HG02642 (cell line): ENCODE measurements around the gene RGN.
"Not testable (repeated sequence)": the region's sequence is repeated elsewhere in the genome, so short reads cannot be mapped to it uniquely, and the experiment has no call there.

Experiments used
- ATAC-seq: cut with Tn5 transposase; IDR thresholded peaks from one replicate; pipeline ENCODE4 v1.9.1; 2021; ENCODE audit warnings: mild to moderate bottlenecking; ENCODE audit not compliant: unreplicated experiment, poor library complexity

The RGN gene

DNA sequence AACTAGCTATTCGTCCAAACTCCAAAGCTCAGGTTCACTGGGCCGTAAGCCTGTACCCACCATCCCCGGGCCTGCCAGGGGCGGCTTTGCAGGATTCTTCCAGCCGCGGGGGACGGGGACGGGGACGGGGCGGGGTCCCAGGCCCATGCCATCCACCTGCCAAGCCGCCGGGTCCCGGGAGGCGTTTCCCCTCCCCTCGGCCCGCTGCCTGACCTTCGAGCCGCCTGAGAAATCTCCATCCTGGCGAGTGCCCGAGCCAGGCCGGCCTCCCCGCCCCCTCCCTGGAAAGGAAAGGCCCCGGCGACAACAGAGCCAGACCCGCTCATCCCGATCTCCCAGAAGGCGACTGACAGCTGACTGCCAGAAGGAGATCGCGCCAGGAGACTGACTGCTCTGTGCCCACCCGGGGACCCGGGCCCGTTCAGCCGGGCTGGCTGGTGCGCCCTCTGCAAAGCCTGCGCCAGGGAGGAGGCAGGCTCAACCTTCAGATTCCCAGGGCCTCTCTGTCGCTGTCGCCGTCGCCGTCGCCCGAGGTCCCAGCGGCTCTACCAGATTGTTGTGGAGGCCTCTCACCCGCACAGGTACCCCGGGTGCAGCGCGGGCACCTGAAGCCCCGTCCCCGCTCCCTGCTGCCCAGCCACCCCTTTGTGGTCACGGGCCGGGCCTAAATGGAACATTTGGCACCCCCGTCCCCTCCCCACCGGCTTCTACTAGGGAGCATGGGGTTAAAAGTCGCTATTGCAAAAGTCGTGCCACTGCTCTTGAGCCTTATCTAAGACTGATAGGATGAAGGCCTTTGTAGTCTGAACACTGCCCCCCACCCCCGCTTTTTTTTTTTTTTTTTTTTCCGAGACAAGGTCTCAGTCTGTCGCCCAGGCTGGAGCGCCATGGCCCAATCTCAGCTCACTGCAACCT, at the start of gene RGN:
Gene RGN (plus strand): TSS at position 315 of the 915 bp plus-strand sequence. CDS start 2,702 bp downstream, outside the sequence.
- ATAC-seq: no peak

DNA sequence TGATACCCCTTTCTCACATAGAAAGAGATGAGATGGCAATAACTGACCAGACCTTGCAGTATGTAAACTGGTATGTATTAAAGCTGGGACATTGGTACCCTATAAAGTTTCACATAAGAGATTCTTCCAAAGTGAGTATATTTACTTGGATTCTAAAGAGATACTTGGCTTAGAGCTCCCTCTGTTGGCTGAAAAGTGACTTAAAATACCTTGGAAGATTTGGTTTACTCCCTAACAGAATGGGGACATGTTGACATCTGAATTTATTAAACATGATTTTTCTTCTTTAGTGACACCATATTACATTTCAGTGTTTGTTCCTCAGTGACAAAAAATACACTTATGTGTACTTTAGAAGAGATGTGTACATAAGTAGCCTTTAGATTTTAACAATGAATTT, 47.9 kb upstream of the RGN start:
- no peak for ATAC-seq

DNA sequence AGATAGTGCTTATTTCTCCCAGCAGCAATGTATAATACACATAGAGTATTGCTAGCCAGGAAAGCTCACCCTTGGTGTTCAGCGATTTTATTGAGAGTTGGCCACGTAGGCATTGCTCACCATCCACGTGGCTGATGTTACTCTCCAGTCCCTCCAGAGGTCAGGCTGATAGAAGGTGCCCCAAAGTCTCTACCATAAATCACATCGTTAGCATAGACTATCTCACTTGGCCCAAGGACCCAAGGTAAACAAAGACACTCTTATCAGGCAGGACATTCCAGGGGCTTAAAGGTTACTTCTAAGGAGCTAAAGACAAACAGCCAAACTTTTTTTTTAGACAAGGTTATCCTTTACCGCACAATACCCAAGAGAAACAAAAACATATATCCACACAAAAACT, 30.3 kb upstream of the RGN start:
- ATAC-seq: no peak

DNA sequence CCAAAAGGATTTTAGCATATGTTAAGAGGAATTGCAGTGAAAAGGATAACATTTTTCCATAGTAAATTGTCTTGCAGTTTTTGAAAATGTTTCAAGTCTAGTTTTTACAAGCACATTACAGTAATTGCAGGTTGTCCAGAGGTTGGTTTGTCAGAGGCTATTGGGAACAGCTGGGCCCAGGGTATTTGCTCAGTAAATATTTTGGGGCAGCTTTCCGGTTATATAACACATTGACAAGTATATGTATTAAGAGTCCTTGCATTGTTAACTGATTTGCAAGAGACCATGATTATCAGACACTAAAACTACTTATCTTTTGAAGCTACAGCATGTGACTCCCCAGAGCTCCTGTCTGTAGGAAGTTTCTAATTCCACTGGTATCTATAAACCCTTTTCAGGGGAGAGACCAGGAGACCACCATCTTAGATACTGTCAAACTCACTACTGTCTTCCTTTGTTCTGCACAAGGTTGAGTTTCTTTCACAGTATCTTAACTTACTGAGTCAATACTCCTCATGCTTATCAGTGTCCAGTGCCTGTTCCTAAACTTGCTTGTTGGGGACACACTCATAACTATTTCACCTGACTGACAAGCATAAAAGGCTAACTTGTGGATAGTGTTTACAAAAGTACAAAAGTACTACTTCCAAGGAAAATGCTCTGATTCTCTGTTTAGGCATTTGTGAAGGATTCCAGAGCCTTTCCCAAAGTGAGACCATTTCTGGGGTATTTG, 18.9 kb upstream of the RGN start:
- no peak for ATAC-seq

DNA sequence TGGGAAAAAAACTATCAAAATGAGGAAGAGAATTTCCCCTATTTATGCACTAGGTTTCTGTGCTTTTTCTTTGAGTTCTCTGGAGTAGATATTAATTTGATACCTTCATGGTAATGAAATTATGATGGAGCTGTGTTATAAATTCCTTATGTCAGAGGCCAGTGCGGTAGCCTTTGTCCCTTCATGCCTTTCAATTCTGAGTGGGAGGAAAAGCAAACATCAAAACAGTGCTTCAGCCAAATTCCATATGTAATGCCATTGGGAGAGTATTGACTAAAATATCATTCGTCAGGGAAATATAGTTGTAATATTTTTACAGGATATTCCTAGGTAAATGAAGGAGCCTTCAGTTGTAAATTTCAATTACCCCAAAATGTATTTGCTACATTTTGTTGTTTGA, 17.5 kb upstream of the RGN start:
- no peak for ATAC-seq

DNA sequence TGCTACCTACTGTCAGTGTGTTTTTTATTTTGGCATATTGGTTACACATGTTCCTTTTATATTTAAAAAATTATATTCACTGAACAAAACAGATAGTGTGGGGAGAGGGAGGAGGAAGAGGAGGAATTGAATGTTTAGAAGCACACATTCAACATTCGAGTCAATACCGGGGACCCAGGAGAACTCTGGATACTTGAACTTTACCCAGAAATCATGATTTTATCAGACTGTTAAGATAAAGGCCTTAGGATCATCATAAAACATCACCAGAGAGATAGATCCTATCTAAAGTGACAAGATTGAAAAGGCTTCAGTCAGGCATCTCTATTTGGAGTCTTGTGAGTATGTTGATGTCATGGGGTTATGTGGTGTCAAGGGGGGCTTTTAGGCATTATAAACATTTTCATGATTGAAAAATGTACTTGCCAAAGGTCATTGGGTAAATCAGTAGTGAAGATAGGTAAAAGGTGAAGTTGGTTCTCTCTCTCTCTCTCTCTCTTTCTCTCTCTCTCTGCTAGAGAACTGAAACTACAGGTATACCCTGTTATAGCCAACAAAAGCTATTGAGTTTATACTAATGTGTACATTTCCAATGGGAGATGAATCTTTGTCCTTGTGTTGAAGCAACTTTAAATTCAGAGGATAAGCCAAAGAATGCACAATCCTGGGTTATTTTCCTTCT, 16.9 kb upstream of the RGN start:
- no peak for ATAC-seq

DNA sequence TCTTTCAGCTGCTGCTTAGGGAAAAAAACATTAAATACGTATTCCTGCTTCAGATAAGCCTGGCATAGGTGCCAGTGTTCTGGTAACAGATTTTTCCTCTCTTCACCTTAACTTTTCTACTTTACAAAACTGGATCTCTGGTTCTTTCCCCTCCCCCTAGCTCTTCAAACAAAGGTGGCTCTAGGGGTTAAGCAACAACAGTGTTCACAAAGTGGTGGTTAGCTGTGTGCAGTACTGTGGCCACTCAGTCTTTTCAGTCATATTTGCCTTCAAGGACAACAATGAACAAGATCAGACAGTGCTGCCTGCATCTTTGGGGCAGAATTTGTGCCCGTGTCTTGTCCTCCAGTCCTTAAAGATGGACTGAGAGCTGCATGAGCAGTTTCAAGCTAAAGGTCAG, 15.1 kb upstream of the RGN start:
- ATAC-seq: no peak

DNA sequence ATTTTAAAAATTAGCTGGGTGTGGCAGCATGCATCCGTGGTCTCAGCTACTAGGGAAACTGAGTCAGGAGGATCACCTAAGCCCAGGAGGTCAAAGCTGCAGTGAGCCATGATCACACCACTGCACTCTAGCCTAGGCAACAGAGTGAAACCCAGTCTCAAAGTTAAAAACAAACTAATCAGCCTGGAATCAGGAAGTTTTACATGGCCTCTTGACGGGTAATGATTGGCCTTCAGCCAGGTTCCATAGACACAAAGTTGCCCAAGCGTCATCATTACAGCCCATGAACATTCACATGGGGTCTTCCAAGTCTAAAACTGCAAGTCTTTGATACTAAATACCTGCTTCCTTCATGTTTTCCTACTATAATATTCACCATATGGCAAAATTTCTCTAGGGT, 10.0 kb upstream of the RGN start:
- no peak for ATAC-seq

DNA sequence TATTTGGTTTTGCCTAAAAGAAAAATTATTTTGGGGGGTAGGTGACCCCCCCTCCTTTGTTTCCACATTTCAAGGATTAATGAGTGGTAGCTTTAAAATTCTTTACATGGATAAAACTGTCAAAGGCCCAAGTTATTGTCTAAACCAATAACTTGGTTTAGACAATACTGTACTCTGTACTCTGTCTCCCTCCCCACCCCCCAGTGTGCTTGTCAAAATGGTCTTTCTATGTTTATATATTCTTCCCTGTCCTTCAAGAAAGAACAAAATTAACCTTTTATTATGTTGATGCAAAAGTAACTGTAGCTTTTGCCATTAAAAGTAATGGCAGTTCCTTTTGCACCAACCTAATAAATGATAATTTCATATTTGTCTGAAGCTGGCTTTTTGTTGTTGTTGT, 9.5 kb upstream of the RGN start:
- ATAC-seq: no peak

DNA sequence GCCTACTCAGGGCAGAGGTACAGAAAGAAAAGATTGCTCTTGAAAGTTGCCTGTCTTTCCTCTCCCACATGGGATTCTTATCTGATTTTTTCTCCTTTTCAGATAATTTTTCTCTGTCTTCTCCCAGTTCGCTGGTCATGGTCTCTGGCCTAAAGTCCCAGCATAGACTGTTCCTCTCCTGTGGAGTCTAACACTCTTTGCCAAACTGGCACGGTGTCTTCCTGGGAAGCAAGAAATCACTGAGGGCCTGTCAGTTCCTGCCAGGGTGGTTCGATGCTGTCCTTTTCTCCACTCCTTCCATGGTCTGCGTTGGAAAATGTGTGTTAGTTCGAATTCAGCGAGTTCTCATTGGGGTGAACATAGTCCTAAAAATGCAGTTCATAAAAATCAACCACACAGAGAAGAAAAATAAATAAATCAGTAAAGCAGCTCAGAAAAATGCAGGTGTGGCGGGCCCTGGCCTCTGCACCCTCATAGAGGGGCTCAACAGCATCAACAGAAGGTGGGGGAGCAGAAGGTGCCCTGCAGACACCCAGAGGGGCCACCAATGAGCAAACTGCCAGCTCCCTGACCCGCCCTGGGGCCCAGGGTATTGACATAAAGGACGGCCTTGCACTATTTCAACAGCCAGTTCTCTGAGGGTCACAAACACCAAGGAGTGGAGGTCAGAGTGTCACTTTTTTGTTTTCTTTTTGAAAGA, 2.1 kb downstream of the RGN start:
- no peak for ATAC-seq

DNA sequence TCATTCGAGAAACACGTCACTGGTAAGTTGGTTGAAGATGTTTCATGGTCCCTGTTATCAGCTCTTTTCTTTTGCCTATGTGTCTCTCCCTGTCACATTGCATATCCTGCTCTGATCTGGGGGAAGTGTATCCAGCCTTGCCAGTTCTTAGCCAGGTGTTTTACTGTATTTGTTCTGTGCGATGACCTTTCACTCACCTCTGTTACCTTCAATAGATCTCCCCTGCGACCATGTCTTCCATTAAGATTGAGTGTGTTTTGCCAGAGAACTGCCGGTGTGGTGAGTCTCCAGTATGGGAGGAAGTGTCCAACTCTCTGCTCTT, 2.6 kb downstream of the RGN start:
- ATAC-seq: no peak

DNA sequence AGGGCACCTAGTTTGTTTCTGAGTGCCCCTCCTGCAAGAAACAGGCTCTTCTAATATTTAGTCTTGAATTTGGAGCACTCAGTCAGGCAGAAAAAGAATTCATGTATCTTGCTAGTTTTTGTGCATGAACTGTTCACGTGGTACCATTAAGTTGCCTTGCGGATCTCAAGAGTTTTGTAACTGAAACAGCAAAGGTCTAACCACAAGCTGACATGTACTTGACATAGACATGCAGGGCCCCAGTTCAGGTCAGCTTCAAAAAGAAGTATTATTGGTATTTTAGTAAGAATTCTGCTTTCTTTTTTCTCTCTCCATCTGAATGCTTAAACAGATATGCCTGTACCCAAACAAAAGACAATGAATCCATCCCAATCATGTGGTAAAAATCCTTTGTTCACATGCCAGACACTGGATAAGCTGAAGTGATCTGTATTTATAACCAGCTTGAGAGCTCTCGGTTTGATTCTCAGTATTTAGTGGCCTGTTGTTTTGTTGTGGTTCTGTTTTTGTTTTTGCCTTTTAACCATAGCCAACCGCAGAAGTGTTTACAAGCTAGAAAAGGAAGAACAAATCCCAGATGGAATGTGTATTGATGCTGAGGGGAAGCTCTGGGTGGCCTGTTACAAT, 13.0 kb downstream of the RGN start:
- ATAC-seq: no peak

DNA sequence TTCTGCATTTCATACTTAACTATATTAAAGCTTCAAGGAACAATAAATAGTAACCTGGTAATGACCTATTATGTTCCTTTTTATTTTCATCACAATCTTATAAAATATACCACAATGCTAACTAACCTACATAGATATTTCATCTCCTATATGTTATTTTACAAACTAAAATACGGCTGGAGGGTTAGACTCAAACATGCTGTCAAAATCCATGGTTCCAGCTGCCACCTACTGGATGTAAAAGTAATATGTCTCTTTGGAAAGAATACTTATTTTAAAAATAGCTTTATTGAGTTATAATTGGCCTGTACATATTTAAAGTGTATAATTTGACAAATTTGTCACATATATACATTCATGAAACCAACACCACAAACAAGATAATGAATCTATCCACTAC, 15.0 kb downstream of the RGN start:
- no peak for ATAC-seq

DNA sequence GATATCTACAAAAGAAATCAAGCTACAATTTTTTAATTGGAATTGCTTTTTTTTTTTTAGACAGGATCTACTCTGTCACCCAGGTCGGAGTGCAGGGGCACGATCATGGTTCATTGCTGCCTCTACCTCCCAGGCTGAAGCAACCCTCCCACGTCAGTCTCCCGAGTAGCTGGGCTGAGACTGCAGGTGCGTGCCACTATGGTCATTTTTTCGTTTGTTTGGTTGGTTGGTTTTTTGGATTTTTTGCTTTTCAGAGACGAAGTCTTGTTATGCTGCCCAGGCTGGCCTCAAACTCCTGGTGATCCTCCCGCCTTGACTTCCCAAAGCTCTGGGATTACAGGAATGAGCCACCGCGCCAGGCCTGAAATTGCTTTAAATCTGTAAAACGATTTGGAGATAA, 15.6 kb downstream of the RGN start:
- no peak for ATAC-seq

DNA sequence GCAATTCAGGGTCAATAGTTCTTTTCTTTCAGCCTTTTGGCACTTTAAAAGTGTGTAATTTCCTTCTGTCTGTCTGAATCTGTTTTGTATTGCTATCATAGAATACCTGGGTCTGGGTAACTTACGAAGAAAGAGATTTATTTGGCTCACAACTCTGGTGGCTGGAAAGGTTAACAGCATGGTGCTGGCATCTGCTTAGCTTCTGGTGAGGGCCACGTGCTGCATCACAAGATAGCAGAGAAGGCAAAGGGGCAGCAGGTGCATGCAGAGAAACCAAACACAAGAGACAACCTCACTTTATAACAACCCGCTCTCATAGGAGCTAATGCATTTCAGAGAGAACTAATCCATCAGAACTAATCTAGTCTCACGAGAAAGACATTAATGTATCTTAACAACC, 18.8 kb downstream of the RGN start:
- ATAC-seq: no peak

DNA sequence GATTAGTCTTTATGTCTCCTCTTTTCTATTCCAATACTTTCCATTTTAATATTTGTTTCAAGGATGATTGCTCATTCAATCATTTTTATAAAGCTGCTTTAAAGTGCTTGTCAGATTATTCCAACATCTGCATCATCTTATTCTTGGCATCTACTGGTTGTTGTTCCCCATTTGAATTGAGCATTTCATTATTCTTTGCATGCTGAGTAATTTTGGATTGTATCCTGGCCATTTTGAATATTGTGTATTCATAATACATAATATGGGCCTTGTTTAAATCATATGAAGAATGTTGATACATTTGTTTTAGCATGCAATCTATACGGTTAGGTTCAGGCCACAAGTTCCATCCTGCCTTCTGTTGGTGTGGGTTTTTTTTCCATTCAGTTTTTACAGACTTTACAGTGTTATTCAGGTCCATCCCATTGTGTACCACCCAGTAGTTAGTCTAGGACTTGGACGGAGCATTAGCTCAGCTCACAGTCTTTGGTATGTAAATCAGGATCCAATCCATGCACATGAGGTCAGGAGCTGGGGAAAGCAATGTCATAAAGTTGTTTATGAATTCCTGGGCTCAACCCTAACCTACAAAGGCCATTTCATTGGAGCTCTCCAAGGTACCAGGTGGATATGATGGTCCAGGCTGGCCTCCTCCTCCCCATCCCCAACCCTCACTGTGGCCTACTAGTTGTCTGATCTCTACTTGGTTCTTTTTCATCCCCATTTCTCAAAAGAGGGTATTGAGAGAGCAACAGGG, 20.3 kb downstream of the RGN start:
- ATAC-seq: no peak

DNA sequence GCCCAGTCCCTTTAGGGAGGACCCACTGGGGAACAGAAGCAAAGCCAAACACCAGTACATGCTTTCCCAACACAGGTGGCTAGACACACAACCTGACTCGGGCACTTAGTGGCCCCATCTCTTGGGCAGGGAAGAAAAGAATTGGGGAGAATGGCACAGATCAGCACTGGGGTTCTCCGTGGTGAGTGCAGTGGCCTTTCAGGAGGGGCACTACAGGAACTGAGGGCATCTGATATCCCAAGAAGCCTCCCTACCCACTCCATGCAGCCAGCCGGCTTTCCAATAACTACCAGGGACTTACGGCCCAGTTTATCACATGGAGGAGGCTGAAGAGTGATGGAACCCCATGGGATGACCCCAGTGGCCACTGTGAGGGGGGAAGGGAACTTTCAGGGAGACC, 23.0 kb downstream of the RGN start:
- no peak for ATAC-seq

DNA sequence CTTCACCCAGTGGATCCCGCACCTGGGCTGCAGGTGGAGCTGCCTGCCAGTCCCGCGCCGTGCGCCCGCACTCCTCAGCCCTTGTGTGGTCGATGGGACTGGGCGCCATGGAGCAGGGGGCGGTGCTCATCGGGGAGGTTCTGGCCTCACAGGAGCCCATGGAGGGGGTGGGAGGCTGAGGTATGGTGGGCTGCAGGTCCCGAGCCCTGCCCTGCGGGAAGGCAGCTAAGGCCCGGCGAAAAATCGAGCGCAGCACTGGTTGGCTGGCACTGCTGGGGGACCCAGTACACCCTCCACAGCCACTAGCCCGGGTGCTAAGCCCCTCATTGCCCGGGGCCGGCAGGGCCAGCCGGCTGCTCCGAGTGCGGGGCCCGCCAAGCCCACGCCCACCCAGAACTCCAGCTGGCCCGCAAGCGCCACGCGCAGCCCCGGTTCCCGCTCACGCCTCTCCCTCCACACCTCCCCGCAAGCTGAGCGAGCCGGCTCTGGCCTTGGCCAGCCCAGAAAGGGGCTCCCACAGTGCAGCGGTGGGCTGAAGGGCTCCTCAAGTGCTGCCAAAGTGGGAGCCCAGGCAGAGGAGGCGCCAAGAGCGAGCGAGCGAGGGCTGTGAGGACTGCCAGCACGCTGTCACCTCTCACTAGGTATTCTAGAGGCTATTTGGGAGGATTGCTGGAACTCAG, 32.8 kb downstream of the RGN start:
- not testable (repeated sequence) for ATAC-seq
